GM19468 (cell line): ENCODE measurements around the gene TJAP1.

Experiments
- ATAC-seq: cut with Tn5 transposase; IDR thresholded peaks from one replicate; pipeline ENCODE4 v1.9.1; 2021; ENCODE audit warnings: mild to moderate bottlenecking, moderate library complexity, moderate number of reproducible peaks; ENCODE audit not compliant: unreplicated experiment; ENCODE audit errors: extremely low read depth

TJAP1 gene

GRCh38 chr6:43499028-43499815 is 21.9 kb downstream of the TJAP1 start:
- ATAC-seq = no peak

DNA sequence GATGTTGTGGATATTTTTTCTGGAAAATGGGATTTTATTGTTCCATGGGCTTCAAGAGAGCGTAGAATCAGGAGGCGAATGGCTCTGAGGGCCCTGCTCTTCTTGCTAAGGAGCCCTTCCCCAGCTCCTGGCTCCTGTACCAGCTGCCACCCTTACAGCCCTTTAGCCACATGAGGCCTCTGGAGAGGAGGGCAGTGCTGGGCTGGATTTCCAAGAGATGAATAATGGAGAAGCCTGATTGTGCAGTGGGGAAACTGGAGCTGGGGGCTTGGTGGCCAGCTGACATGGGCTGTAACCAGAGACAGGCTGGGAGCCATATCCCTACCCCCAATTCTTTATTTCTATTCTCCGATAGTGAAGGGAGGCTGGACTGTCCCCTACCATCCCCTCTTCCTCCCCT is 23.6 kb downstream of the TJAP1 start:
- ATAC-seq = no peak

- ATAC-seq = no peak
Observed at GRCh38 chr6:43502666-43503065, 25.3 kb downstream of the TJAP1 start.

DNA sequence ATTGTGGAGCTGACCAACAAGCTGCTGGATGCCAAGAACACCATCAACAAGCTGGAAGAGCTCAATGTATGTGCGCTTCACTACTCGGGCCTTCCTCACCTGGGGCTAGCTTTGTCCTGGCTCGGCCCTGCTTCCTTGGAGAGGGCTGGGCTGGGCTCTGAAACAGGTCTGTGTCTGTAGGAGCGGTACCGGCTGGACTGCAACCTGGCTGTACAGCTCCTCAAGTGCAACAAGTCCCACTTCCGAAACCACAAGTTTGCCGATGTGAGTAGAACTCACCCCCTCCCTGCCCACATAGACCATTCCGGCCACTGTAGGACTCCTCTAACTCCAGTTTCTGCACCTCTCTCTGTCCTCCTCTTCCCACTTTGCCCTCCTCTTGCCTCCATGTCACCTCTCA is 26.1 kb downstream of the TJAP1 start:
- no peak for ATAC-seq

GRCh38 chr6:43504756-43505593 is 27.6 kb downstream of the TJAP1 start:
- no peak for ATAC-seq

DNA sequence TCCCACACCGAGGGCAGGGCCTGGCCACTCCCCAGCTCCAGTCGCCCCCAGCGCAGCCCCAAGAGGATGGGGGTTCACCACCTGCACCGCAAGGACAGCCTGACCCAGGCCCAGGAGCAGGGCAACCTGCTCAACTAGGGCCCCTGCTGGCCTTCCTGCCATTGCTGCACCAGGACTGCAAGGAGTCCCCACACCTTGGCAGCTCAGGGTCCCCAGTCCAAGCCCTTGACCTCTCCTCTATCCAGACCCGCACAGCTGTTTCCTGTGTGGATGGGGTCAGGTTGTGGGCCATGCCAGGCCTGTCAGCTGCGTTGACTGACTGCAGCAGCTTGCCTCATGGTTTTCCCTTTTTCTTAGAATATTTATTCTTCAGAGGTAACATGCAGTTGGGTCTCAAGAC is 28.3 kb downstream of the TJAP1 start:
- no peak for ATAC-seq

GRCh38 chr6:43506171-43506570 is 28.8 kb downstream of the TJAP1 start:
- no peak for ATAC-seq

DNA sequence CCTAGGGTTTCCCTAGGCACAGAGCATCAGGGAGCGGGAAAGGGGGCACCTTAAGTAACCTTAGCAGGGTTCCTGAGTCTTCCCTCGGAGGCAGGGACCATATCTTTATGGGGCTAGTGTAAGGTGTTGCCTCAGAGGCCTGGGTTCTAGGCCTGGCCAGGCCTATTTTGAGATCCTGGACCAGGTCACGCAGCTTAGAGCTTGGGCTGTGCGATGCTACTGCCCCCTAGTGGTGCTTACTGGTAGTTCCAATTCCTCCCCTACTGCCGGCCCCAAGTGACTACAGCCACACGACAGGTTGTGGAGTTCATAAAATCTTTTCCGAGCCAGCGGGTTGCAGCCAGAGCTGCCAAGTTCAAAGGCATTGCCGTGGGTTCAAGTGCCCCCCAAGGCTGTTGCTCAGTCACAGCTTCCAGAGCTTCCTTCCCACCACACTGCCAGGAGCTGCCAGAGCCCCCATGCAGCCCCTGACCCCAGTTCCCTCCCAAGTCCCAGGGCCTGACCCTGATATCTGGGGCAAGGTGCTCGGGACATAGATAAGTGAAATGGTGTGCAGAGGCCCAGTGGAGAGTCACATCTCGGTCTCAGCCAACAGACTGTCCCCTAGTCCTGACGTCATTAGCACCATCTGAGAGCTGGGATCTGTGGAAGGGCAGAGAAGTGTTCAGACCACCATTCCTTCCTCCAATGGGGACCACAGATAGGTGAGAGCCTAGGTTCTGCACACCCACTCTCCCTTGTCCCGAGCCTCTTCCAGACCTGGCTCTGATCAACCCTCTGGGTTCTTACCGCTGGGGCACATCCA is 29.5 kb downstream of the TJAP1 start:
- no peak for ATAC-seq

DNA sequence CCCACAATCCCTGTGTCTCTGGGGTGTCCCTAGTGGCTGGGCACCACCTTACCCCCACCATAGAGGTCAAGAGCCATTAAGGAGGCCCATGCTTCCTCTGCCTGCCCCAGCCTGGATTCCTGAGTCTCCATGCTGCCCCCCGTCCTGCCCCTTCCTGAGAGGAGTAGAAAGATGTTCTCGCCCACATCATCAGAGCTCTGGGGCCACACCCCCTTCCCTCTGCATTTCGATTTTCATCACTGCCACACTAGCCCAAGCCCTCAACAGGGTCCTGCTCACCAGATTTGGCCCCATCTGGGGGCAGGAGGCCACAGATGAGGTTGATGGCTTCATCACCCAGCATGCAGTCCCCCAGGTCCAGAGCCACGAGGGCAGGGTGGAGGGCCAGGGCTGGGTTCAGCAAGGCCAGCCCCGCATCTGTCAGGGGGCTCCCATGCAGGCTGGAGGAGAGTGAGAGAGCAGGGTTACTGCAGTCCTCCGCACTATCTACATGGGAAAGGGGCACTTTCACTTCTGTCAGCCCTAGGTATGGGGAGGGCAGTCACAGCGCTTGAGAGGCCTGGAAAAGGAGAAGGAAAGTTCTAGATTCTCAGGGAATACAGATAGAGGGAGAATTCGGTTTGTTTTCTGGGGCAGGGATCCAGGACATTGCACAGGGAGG is 31.2 kb downstream of the TJAP1 start:
- ATAC-seq = no peak

DNA sequence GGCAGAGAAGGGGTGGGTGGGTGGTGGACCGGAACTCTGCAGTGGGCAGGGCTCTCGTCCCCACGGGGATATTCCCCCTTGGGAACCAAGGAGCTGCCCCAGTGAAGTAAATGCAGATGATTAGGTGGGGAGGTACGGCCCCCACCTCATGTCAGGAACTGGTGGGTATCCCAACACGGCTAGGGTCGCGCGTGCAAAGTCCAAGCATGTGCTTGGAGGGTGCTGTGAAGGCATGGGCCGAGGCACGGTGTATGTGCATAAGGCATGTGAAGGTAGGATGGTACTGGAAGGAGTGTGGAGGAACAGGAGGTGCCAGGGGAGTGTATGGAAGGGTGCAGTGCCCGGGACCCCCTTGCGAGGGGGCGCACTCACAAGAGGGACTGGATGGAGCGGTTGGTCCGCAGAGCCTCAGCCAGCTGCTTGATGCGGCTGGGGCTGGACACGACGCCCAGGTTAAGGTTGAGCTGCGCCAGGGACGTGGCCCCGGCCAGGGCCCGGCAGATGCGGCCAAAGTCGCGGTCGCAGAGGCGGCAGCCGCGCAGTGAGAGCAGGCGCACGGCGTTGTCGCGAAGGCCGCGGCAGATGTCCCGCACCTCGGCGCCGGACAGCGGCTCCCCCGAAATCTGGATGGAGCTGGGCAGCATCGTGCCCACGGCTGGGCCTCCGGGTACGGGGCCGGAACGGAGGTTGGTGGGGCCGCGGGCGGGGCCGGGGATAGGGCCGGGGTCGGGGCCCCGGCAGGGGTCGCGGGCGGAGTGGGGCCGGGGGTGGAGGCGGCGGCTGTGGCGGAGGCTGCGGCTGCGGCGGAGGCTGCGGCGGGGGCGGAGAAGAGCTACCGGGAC is 32.0 kb downstream of the TJAP1 start:
- ATAC-seq = no peak

DNA sequence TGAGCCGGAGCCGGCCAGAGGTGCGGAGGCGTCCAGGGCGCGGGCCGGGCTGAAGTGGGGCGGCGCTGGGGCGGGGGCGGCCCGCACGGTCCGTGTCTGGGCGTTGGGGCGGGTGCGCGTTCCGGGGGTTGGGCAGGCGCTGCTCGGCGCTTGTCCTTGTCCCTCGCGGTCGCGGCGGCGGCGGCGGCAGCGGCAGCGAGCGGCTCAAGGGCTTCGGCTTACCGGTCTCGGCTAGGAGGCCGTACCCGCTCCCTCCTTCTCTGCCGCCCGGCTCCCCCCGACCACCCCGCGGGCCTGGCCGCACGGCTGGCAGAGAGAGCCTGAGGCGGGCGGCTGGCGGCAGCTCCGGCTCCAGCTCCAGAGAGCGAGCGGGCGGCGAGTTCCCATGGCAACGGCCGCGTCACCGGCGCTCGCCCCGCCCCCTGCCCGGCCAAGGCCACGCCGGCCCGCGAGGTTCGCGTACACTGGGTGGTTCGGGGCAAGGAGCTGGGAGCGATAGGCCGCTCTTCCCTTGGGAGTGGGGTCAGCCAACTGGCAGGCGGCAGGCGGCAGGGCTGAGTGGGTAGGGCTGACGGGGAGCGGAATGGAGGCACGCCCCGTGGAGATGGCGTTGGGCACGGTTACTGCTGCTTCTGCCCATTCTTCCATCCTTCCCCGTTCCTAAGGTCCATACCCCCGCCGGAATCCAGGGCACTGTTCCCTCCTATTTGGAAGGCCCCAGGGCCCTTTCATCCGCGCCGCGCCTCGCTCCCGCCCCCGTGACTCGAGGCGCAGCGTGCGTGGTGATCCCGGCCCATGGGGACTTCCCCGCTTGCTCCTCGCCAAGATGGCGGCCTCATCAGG is 32.8 kb downstream of the TJAP1 start, which contains the start of gene LRRC73:
TSS of gene LRRC73 (minus strand) at position 363 of the 843 bp plus-strand sequence. CDS start 561 bp downstream, outside the sequence.
- ATAC-seq = no peak

GRCh38 chr6:43510827-43511163 is 33.4 kb downstream of the TJAP1 start:
- ATAC-seq = no peak

DNA sequence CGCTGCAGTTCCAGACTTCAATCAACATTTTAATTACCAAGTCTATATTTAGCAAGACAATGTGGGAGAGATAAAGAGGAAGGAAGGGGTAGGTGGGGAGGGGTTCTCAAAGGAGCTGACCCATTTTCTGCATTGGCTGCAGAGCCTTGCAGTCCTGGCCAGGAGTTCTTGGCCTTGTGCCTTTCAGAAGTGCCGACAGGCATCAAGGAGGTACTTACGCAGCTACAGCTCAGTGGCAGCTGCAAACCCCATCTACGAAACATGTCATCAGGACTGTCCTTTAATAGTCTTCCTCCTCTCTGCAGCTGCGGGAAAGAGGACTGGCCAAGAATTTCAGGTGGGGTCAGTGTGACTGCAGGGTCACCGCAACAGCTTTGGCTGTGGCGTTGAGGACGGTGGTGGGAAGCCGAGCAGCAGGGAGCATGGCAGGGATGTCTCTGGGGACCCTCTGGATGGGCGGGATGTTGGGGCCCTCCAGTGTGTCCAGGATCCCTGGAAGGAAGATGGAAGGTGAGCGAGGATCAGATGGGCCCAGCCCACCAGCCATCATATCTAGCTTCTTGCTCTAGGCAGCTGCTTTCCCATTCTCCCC is 34.5 kb downstream of the TJAP1 start:
- ATAC-seq = no peak

DNA sequence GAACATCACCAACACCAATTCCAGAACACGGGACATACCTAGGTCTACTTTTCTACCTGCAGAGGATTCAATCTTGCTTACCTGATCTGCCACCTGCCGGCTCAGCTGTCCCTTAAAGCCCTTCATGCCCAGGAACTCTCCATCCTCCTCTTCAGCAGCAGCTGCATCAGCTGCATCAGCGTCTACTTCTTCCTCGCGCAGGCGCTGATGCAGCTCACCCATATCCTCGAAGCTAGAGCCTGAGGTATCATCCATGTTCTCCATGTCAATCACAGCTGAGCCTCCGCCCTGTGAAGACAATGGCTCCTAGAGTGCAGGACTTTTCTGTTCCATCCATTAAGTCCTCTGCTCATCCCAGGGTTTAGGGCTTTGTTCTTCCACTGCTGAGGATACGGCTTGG is 38.4 kb downstream of the TJAP1 start:
- no peak for ATAC-seq

DNA sequence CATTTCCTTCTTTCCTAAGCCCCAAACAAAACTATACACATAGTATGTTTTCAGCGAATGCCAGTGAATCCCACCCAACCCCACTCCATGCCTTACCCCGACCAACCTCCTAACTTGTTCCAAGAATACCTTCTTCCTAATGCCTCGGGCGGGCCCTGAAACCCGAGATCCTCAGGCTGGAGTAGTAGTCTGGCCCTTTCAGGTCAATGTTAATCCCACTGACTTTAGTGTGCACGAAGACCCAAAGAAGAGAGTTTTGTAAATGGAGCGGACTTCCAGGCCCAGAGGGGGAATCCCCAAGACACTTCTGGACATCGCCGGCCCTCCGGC is 39.0 kb downstream of the TJAP1 start:
- ATAC-seq = no peak

DNA sequence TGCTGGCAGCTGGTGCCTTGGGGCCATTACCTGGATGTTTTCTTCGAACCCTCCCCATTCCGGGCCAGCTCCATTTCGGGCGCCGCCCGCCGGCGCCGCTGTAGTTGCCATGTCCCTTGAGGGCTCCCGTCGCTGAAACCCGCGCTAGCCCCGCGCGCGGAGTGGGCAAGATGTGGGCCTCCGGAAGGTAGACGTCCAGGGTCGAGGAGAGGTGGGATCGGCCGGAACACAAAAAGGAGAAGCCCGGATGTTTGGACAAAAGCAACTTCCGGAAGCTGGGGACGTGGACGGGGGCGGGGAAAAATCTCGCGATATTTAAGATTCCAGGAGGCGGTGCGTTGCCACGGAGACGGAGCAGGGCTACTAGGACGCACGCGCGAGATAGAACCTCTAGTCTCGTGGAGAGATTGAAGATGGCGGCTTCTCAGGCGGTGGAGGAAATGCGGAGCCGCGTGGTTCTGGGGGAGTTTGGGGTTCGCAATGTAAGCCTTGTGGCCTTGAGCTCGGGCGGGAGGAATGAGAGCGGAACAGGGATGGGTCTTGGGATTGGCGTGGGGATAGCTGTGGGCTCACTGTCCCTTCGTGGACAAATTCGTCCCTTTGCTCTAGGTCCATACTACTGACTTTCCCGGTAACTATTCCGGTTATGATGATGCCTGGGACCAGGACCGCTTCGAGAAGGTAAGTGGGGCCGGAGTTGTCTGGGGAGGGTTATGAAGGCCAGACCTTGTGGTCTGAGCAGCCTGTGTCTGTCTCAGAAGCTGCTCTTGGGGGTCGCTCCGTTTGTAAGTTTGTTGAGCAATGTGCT is 39.5 kb downstream of the TJAP1 start, which contains the start of the genes POLR1C and YIPF3:
TSS of gene POLR1C (plus strand) at position 393 of the 808 bp plus-strand sequence. CDS start at position 414, 21 bp downstream.
TSS of gene YIPF3 (minus strand) at position 230 of the 808 bp plus-strand sequence. CDS start at position 111, 119 bp downstream.
- ATAC-seq = peak; percentile 38
